PC-3 (cell line): ENCODE data around the gene IFNA2. TPM values are rescaled to one million over a fixed set of nuclear protein-coding genes. Genes with fewer than 3 reads are reported as not detected.
"Not testable (repeated sequence)": the region's sequence is repeated elsewhere in the genome, so short reads cannot be mapped to it uniquely, and the experiment has no call there.

Experiments
- ATAC-seq: fragments of 200-7000 bp; cut with Tn5 transposase; 2 replicates; pipeline ENCODE4 v1.9.1; 2020; ENCODE audit warnings: mild to moderate bottlenecking, moderate library complexity
- BruUV-seq: library from RNA; stranded (reverse); fragments of 400-500 nt; replicated peaks from 2 replicates; lab custom pipeline; 2021; lab: Mats Ljungman, UMichigan
- CTCF ChIA-PET: fragments of 300-600 bp; sonication (Branson Sonifier 250); formaldehyde crosslinking; loops from one replicate; lab custom pipeline; 2022; ENCODE audit warnings: antibody characterized with exemption; lab: Charles Lee
- POLR2A ChIA-PET: fragments of 300-600 bp; sonication (Branson Sonifier 250); formaldehyde crosslinking; loops from one replicate; lab custom pipeline; 2022; ENCODE audit warnings: antibody characterized with exemption; ENCODE audit not compliant: unreplicated experiment; lab: Charles Lee
- DNase-seq: peaks from one replicate; pipeline ENCODE4 v3.0.0-alpha.2; 2015
- H2AFZ ChIP-seq: fragments of 300-600 bp; sonication (generic); 2 replicates; pipeline ENCODE4 v1.6.0; 2016; ENCODE audit warnings: antibody characterized with exemption, low read length
- H3F3A ChIP-seq: fragments of 300-600 bp; sonication (generic); one replicate; pipeline ENCODE4 v1.6.0; 2017; ENCODE audit warnings: antibody characterized with exemption, low read length, control low read depth, mild to moderate bottlenecking; ENCODE audit not compliant: unreplicated experiment
- H3K27ac ChIP-seq: fragments of 300-600 bp; sonication (generic); 2 replicates; pipeline ENCODE4 v1.5.1; 2016; ENCODE audit warnings: mild to moderate bottlenecking, low read length
- H3K27me3 ChIP-seq: fragments of 300-600 bp; sonication (generic); 2 replicates; pipeline ENCODE4 v1.6.1; 2016; ENCODE audit warnings: low read length, mixed read lengths
- H3K36me3 ChIP-seq: fragments of 300-600 bp; sonication (generic); 2 replicates; pipeline ENCODE4 v1.6.1; 2016; ENCODE audit warnings: low read depth, mixed run types, low read length, mixed read lengths
- H3K4me1 ChIP-seq: fragments of 300-600 bp; sonication (generic); 2 replicates; pipeline ENCODE4 v1.5.1; 2016; ENCODE audit warnings: low read length; ENCODE audit not compliant: insufficient read depth
- H3K4me2 ChIP-seq: fragments of 300-600 bp; sonication (generic); 2 replicates; pipeline ENCODE4 v1.6.0; 2016; ENCODE audit warnings: low read length
- H3K4me3 ChIP-seq: fragments of 300-600 bp; sonication (generic); 2 replicates; pipeline ENCODE4 v1.5.1; 2016; ENCODE audit warnings: mild to moderate bottlenecking, low read length, mixed read lengths
- H3K79me2 ChIP-seq: fragments of 300-600 bp; sonication (generic); 2 replicates; pipeline ENCODE4 v1.6.1; 2017; ENCODE audit warnings: low read length, mixed read lengths
- H3K9ac ChIP-seq: fragments of 300-600 bp; sonication (generic); 2 replicates; pipeline ENCODE4 v1.6.0; 2016; ENCODE audit warnings: mild to moderate bottlenecking, low read length
- H3K9me2 ChIP-seq: fragments of 300-600 bp; sonication (generic); replicated peaks from 2 replicates; pipeline ENCODE4 v1.6.1; 2016; ENCODE audit warnings: mixed run types, low read length, mixed read lengths
- H3K9me3 ChIP-seq: fragments of 300-600 bp; sonication (generic); 2 replicates; pipeline ENCODE4 v1.6.1; 2016; ENCODE audit warnings: low read length, mixed read lengths
- H4K20me1 ChIP-seq: fragments of 300-600 bp; sonication (generic); 2 replicates; pipeline ENCODE4 v1.6.1; 2016; ENCODE audit warnings: low read length, mixed read lengths
- EZH2 ChIP-seq: fragments of 300-600 bp; sonication (generic); IDR thresholded peaks from one replicate; pipeline ENCODE4 v1.6.1; 2017; ENCODE audit warnings: antibody characterized with exemption, mild to moderate bottlenecking, low read length; ENCODE audit not compliant: unreplicated experiment
- EZH2phosphoT487 ChIP-seq: fragments of 300-600 bp; sonication (generic); IDR thresholded peaks from 2 replicates; pipeline ENCODE4 v1.6.1; 2018; ENCODE audit warnings: mild to moderate bottlenecking, antibody characterized with exemption, low read length, borderline replicate concordance
- intact Hi-C: fragments of 100-400 bp; cut with micrococcal nuclease; formaldehyde crosslinking; loops from 2 replicates; pipeline ENCODE4 v1.9.0; 2023
- total RNA-seq: library from RNA; depleted of rRNA; stranded (reverse); fragments of >200 nt; gene quantifications from 2 replicates; pipeline ENCODE4 v1.2.3, GENCODE V29; 2014
- TF ChIP-seq, protein P1 (sequence below): fragments of 300-600 bp; sonication (generic); conservative IDR thresholded peaks from 2 replicates; pipeline ENCODE4 v1.5.1; 2017; ENCODE audit warnings: antibody characterized with exemption, low read depth, mild to moderate bottlenecking, low read length

IFNA2 gene
- total RNA-seq, 1 experiment from 2014 or later = not detected

DNA sequence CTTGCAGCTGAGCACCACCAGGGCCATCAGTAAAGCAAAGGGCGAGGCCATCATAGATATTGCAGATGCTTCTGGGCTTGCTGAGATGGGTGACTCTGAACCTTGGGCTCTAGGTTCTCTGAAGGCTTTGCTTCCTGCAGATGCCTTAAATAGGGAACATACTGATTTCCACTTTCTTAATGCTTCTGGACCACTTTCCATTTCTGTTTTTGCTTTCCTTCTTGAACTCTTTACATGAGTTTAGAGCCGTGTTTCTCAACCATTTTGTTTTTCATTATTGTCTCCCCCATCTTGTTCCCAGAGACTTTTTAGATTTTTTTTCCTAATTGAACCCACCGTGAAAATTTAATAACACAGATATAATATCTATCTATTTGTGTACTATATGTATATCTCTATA, 17.2 kb downstream of the IFNA2 start, which contains the start of gene IFNA13:
TSS of gene IFNA13 (minus strand) at position 101 of the 400 bp plus-strand sequence. CDS start at position 54, 47 bp downstream.
- TF ChIP-seq EZH2 = no peak
- no peak for TF ChIP-seq EZH2phosphoT487
- TF ChIP-seq, protein P1, sequence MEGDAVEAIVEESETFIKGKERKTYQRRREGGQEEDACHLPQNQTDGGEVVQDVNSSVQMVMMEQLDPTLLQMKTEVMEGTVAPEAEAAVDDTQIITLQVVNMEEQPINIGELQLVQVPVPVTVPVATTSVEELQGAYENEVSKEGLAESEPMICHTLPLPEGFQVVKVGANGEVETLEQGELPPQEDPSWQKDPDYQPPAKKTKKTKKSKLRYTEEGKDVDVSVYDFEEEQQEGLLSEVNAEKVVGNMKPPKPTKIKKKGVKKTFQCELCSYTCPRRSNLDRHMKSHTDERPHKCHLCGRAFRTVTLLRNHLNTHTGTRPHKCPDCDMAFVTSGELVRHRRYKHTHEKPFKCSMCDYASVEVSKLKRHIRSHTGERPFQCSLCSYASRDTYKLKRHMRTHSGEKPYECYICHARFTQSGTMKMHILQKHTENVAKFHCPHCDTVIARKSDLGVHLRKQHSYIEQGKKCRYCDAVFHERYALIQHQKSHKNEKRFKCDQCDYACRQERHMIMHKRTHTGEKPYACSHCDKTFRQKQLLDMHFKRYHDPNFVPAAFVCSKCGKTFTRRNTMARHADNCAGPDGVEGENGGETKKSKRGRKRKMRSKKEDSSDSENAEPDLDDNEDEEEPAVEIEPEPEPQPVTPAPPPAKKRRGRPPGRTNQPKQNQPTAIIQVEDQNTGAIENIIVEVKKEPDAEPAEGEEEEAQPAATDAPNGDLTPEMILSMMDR = no peak
- H3K79me2 ChIP-seq = no peaks in the 10 kb centered on the region
- no TSS peak for BruUV-seq
- CTCF ChIA-PET = no interaction called here
- H3K9me3 ChIP-seq = no peaks in the 10 kb centered on the region
- no peak within 1 kb of the TSS for H3K4me3 ChIP-seq
- intact Hi-C loops = no loop called here
- POLR2A ChIA-PET = no interaction called here
- no peaks in the 10 kb centered on the region for H3K36me3 ChIP-seq
- no peaks in the 10 kb centered on the region for H3K9me2 ChIP-seq
- H3F3A ChIP-seq = no peaks in the 10 kb centered on the region
- ATAC-seq (no peak), DNase-seq (no peak)
- H3K27ac ChIP-seq = no peak within 1 kb of the TSS
- no peak within 1 kb of the TSS for H3K4me2 ChIP-seq
- no peak within 1 kb of the TSS for H3K9ac ChIP-seq
- H4K20me1 ChIP-seq = no peaks in the 10 kb centered on the region
- H2AFZ ChIP-seq = no peak within 1 kb of the TSS
- no peaks in the 10 kb centered on the region for H3K27me3 ChIP-seq
- no peaks in the 10 kb centered on the region for H3K4me1 ChIP-seq

GRCh38 chr9:21367169-21367568, 18.0 kb downstream of the IFNA2 start:
- H2AFZ ChIP-seq, intact Hi-C loops, H3K9me3 ChIP-seq, CTCF ChIA-PET, H3K9ac ChIP-seq, H3K9me2 ChIP-seq, POLR2A ChIA-PET, H3K4me2 ChIP-seq, ATAC-seq, H3K27ac ChIP-seq, H3K4me1 ChIP-seq, H3K36me3 ChIP-seq, H3K4me3 ChIP-seq, BruUV-seq, H3K79me2 ChIP-seq, H4K20me1 ChIP-seq, DNase-seq, H3F3A ChIP-seq, H3K27me3 ChIP-seq: not testable (repeated sequence)

GRCh38 chr9:21362287-21362686, 22.9 kb downstream of the IFNA2 start:
- intact Hi-C loops = no loop called here
- Histone ChIP-seq H3K4me2 (no peak overlapping the region), H3K79me2 (no peaks in the 10 kb centered on the region), H3K9me2 (no peaks in the 10 kb centered on the region), H3K9me3 (no peaks in the 10 kb centered on the region), H3K27me3 (no peaks in the 10 kb centered on the region), H3K4me3 (no peak overlapping the region), H4K20me1 (no peaks in the 10 kb centered on the region), H3K9ac (no peak overlapping the region), H3K36me3 (no peaks in the 10 kb centered on the region), H2AFZ (no peak overlapping the region), H3F3A (no peaks in the 10 kb centered on the region), H3K27ac (no peak overlapping the region), H3K4me1 (no peaks in the 10 kb centered on the region)
- BruUV-seq = no TSS peak
- ATAC-seq (no peak), DNase-seq (no peak)
- POLR2A ChIA-PET = no interaction called here
- CTCF ChIA-PET = no interaction called here
- no peak for TF ChIP-seq EZH2
- TF ChIP-seq, protein P1 = no peak
- TF ChIP-seq EZH2phosphoT487 = no peak
